Measurements from ENCODE around the gene HOXC4.
"Not testable (repeated sequence)": the region's sequence is repeated elsewhere in the genome, so short reads cannot be mapped to it uniquely, and the experiment has no call there.

The HOXC4 gene

GRCh38 chr12:54092943-54093342 lies 39.3 kb downstream of the HOXC4 start:
- not testable (repeated sequence) for DNase-seq (ENCODE audit: low read depth)

- not testable (repeated sequence) for DNase-seq (ENCODE audit: low read depth)
Measured at GRCh38 chr12:54095928-54096327, 42.3 kb downstream of the HOXC4 start.

GRCh38 chr12:54098644-54099043 lies 45.0 kb downstream of the HOXC4 start:
- DNase-seq (ENCODE audit: low read depth): not testable (repeated sequence)

- not testable (repeated sequence) for DNase-seq (ENCODE audit: low read depth)
Measured at GRCh38 chr12:54100588-54100987, 47.0 kb downstream of the HOXC4 start.

- DNase-seq (ENCODE audit: low read depth): not testable (repeated sequence)
Measured at GRCh38 chr12:54102223-54102622, 48.6 kb downstream of the HOXC4 start.

- DNase-seq (ENCODE audit: low read depth): not testable (repeated sequence)
Measured at GRCh38 chr12:54103827-54104226, 50.2 kb downstream of the HOXC4 start.

Measured in iris pigment epithelial cell (primary cell).